NCI-H1092 treated with DMSO at 0.1 percent for 48 hours (cell line): ENCODE measurements around the gene RRP15.
"Not testable (repeated sequence)": the region's sequence is repeated elsewhere in the genome, so short reads cannot be mapped to it uniquely, and the experiment has no call there.

Source experiments
- DNase-seq: peaks from one replicate; lab custom pipeline; 2025; lab: John Stamatoyannopoulos, UW

Gene RRP15

DNA sequence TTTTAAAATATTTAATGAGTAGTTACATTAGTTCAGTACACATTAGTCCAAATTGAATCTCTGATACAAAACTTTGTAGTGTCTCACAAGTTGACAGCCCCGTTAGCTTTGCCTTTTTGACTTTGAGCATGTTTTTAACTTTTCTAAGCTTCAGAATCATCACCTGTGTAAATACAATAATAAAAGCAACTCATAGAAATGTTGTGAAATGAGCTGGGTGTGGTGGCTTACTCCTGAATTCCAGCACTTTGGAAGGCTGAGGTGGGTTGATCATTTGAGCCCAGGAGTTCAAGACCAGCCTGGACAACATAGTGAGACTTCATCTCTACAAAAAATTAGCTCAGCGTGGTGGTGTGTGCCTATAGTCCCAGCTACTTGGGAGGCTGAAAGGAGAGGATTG, 11.1 kb downstream of the RRP15 start:
- DNase-seq: no peak

DNA sequence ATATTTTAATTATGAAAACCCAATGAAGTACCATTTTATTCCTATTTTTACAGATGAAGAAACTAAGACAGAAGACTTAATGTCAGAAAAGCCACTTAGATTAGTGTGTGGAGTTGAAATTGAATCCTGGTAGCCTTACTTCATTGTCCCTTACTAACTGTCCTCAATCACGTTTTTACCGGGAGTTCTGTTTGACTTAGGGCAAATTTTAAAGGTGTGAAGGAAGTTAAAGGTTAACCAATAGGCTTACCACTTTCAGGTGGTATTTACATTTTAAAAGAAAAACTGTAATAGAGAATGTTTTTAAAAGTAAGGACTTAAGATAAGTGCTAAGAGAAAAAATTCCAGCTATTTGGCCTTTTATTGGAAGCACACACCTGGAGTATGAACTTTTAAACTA, 12.4 kb downstream of the RRP15 start:
- no peak for DNase-seq

DNA sequence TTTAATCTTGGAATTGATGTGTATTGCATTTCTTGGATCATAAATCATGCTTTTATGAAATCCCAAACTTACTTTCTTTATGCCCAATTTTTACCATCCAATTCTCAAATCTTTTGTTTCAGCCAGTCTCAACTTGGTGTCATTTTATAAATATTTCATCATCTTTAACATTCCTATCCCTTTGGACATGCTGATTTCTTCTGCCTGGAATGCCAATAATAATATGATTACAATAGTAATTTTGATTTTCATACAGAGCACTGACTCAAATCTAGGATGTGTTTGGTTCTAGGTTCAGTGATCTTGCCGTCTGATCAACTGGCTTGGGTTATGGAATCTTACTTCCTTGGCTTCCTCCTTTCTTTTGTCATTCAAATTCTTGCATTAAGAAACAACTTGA, 12.8 kb downstream of the RRP15 start:
- no peak for DNase-seq

DNA sequence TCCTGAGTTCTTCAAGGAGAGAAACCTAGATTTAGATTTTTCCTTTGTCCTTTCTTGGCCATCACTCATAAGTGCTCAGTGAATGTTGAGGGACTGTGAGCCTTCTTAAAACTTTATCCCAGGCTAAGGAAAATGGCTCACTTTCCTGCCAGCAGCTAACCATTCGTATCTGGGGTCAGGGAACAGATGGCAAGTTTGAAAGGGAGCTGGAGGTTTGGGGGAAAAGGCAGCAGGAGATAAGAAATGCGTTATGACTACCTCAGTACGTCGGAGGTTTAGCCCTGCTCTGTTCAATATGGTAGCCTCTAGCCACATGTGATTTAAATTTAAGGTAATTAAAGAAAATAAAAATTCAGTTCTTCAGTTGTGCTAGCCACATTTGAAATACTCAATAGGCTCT, 13.3 kb downstream of the RRP15 start:
- no peak for DNase-seq

DNA sequence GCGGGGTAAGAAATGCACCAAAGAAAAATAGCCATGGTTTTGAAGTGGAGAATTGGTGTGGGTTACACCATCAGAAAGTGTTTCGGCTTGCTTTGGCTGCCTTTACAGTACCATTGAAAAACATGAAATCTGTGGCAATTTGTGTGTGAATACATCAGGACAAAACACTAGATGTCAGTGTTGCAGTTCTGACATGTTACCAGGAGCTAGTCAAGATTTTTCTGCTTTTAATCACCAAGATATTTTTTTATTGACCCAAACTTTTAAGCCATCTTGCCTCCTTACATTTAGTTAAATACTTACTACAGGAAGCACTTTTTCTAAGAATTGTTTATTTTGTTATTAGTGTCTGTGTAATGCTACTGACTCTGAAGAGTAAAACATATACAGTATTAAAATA, 14.3 kb downstream of the RRP15 start:
- peak; percentile 36 for DNase-seq

DNA sequence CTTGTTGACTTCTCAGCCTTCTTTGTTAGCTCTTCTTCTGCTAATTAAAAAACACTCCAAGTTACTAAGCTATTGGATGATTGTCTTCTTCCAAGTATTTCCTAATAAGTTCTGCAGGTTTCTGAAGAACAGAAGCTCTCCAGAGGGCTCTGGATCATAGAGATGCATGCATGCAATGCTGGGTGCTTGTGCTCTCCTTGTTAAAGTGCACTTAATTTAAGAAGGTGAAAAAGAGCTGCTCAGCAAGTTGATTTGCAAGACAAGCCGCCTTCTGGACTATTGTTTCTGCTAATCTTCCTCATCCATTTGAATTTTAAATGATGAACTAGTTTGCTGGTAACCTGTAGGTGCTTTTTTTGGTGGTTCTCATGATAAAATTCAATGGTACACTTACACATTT, 16.1 kb downstream of the RRP15 start:
- DNase-seq: no peak

DNA sequence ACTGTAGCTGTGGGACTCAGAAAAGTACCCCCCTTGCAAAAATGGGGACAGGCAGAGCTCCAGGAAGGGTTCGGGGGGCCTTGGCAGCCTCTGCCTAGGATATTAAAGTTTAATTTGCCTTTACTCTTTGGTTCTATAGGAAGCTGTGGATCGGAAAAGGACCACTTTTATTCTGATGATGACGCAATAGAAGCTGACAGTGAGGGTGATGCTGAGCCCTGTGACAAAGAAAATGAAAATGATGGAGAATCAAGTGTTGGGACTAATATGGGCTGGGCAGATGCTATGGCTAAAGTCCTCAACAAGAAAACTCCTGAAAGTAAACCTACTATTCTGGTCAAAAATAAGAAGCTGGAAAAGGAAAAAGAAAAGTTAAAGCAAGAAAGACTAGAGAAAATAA, 17.1 kb downstream of the RRP15 start:
- DNase-seq: no peak

DNA sequence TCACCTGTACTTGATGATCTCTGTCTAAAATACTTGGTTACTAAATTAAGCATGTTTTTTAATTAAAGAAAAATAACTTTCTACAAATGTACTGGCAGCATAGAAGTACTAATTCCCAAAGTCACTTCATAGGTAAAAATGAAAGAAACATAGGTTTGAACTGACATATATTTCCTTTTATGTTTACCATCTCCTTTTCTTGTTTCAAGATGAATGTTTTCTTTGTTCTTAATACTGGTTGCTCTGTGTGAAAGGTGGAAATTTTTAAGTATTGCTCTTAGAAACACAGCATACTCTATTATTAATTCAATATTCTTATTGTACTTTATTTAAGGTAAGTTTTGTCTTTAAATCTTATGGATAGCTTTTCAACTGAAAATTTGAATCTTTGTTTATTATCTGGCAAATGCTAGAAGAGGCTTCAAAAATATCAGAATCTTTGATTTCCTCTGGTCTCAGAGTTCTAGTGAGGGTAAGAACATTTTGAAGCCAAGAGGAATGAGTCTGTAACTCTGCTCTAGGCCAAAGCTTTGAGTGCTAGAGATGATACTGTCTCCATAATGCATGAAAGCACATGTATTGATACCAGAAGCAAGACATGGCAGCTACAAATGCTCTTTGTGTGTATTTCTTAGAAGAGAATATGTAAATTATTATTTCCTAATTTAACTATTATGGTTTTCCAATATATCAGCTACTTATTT, 18.2 kb downstream of the RRP15 start:
- no peak for DNase-seq

DNA sequence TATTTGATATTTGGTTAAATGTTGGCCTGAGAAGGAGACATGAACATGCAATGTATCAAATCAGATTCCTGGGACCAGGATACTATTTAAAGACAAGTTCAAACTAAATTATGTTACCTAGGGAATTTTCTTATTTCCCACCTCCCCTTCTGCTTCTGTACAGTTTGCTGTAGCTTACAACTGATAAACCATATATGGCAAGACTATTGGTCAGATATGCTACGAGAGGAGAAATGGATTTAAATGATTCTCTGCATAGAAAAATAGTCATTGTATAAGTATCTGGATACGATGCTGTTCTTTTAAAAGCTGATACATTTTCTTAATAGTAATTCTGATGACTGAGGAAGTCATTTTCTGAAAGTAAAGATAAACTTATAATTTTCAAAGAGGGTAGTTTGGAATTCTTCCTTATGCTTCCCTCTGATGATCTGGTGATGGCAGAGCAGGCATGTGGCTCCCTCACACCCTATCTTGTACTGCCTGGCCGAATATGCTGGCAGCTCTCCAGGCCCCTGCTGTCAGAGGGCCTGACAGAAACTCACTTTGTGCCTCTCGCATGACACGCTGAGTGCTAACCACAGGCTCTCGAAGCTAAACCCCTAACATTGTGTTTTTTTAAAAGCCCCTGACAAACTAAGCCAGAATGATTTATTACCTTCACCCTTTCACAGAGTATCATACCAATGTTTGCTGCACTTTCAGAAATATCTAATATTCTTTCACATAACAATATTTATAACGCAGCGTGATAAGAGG, 19.4 kb downstream of the RRP15 start:
- peak; percentile 81 for DNase-seq

DNA sequence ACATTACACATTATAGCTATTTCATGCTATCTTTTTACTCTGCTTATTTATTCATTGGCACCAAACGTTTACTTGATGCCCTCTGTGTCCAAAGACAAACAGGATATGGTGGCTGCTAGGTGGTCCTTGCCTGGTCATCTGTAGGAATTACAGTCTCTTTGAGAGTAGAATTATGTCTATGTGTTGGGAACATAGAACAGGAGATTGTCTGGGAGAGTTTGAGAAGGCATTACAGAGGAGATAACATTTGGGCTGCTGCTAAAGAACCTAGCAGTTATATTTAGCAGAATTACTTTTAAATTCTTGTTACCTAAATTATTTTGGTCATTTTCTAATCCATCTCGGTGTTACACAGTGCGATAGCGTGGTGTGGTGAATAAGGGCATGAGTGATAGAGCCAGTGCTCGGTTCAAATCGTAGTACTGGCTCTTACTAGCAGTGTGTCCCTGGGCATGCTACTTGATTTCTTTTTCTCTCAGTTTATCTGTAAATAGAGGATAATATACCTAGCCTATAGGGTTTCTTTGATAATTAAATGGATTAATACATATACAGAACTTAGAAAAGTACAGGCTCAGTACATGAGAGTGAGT, 20.5 kb downstream of the RRP15 start:
- DNase-seq: no peak

DNA sequence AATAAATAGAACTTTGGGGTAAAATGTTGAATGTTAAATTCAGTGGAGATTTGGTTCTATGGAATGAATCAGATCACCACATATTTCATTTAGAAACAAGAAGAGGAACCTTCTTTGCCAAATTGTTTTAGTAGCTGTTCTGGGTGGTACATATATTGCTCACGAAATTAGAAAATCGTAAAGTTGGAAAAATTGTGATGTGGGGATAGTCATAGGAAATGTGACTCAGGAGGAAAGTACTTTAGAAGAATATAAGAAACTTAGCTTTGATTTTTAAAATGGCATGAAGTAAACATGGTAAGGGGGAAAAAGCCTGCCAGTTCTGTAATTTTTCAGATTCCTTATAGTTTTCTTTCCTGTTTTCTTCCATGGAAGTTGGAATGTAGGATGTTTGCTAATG, 27.4 kb downstream of the RRP15 start:
- DNase-seq: no peak

DNA sequence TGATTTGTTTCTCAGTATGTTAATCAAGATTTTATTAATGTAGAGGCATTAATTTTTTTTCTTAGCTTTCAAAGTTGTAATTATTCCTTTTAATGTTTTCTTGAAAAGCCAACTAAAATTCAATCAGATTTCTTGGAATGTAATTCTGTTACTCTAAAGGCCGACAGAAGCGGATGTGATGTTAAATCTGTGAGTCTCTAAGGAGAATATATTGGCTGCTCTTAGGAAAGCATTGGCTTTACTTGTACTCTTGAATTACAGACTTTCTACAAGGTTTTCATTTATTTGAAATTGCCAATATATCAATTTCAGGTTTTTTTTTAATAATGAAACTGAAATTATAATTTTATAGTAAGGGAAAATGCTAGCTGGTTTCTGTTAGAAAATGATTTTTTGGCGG, 29.2 kb downstream of the RRP15 start:
- DNase-seq: no peak

DNA sequence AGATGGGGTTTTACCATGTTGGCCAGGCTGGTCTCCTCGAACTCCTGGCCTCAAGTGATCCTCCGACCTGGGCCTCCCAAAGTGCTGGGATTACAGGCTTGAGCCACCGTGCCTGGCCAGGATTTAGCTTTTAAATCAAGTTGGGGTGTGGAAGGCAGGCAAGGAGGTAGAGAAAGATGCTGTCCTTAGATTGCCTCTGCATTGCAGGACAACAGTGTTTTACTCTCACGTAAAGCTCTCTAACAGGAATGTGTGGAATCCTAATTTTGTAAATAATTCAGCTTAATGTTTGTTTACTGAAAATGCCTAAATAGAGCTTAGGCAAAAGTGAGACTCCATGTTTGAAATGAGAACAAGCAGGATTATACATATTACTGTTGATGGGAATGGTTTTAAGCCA, 30.5 kb downstream of the RRP15 start:
- DNase-seq: no peak

DNA sequence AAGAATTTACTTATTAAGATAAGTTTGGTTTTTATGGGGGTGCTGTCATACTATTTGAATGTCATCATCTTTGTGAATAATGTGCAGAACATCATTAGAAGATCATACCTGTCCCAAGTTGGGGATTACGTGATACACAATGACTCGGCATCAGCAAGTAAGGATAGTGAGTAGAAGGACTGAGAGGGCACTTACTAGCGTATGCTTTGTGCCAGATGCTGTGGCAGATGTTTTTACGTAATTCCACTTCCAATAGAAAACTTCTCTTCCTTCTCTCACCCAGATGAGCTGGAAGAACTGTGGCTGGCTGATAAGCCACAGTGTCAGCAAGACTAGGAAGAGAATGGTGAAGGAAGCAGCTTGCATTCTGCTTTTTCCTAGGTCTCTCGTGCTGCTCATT, 32.0 kb downstream of the RRP15 start:
- no peak for DNase-seq

DNA sequence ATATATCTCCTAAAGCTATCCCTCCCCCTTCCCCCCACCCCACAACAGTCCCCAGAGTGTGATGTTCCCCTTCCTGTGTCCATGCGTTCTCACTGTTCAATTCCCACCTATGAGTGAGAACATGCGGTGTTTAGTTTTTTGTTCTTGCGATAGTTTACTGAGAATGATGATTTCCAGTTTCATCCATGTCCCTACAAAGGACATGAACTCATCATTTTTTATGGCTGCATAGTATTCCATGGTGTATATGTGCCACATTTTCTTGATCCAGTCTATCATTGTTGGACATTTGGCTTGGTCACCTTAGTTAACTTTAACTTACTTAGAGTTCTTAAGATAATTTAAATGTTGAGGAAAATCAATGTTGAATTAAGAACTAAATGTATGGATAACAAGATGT, 35.1 kb downstream of the RRP15 start:
- DNase-seq: not testable (repeated sequence)

DNA sequence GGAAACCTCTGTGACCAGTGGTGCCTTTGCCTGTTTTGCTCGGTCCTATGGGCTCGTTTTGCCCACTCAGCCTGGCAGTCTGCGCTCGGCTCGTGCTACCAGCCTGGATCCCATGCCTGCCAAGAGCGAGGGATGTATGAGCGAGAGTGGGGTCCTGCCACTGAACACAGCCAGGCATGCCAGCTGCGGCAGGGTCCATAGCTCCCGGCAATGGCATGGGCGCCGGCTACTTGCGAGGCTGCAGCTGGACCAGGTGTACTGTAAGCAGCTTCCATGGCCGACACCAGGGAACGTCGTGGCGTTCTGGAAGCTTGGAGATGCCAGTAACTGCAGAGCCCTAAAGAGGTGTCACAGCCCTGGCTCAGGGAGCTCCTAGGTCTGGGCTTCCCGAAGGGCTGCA, 37.7 kb downstream of the RRP15 start:
- DNase-seq: no peak

DNA sequence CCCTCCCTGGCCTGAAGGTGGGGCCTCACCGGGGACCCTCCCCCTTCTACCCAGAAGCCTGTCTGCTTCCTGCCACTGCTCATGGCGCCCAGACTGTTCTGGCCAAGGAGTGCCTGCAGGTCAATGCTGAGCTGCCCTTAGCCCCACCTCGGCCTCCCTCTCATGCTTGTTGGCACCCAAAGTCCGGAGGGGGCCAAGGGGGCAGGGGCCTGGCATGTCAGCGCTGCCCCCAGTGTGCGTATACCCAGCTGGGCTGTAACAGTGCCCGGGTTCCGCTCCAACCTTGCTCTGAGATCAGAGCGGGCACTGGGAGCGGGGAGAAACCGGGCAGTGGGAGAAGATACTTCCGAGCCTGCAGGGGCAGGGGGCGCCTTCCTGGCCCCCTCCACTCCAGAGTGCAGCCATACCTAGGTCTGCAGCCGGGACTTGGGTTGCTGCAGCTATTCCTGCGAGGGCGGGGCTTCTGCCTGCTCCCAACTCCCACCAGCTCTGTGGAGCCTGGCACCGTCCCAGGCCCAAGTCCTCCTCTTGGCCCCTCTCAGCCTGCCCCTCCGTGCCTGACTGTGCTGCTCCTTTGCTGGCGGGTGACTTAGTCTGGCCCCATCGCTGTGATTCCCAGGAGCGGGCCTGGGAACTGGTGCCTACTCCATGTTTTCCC, 38.6 kb downstream of the RRP15 start:
- no peak for DNase-seq

DNA sequence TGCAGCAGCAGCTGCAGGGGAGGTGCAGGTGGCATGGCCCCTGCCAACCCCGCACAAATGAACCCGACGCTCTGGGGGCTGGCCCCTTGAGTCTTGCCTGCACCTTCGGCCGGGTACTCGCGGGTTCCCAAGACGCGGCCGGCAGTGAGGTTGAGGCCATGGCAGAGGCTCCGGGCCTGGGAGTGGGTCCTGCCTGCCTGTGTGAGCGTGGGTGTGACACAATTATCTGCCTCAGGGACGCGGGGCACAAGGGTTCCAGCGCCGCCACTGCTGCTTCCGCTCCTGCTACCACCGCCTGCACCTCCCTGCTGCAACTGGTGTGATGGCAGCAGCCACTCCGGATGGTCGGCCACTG, 39.1 kb downstream of the RRP15 start:
- DNase-seq: no peak

DNA sequence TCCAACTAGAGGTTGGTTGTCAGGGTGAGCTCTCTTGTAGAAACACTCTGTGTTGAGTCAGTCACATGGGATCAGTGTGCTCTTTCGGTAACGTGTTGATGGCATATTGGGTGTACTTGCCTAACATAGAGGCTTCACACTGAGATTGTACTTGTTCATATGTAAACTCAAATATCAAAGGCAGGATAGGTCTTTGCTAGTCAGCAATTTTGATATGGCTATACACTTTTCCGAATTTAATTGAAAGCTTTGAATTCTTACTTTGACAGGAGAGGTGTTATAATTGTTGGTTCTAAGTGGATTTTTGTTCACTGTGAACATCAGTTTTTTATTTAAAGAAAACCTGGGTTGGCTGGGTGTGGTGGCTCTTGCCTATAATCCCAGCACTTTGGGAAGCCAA, 43.7 kb downstream of the RRP15 start:
- no peak for DNase-seq

DNA sequence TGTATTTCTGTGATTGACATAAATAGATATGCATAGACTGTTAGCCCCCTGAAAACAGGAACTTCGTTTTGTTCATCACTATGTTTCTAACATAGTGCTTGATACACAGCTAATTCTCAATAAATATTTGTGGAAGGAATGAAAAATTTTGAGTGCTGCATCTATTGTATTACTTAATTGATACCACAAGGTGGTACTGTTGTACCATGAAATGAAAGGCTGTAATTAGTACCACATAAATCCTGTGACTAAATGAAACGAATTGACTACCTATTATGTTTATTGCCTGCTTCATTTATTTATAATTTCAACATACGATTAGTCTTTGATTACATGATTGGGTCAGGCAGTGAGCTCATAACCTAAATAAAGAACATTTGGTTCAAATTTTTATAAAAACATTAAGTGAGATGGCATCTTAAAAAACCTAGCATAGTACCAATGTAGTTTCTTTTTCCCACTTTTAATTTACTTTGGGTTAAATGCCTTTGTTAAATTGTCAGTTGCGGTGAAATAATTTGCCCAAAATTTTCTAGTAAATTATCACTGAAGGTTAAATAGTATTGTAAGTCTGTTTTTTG, 45.0 kb downstream of the RRP15 start:
- DNase-seq: peak; percentile 51

DNA sequence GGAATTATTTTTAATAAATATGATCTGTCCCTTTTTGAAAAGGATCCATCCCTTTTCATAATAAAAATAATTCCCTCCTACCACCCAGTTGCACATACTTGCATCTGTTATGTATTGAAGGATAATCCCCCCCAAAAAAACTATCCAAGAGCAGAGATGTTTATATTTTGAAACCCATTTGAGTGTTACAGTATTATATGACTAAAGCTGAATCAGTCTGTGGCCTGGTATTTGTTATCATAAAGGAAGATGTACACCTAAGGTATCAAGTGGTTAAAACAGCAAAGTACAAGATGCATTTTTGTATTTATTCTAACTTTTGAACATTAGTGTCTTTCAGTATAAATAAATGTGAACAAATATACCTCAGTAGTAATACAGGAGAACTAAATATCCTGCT, 47.3 kb downstream of the RRP15 start:
- no peak for DNase-seq

DNA sequence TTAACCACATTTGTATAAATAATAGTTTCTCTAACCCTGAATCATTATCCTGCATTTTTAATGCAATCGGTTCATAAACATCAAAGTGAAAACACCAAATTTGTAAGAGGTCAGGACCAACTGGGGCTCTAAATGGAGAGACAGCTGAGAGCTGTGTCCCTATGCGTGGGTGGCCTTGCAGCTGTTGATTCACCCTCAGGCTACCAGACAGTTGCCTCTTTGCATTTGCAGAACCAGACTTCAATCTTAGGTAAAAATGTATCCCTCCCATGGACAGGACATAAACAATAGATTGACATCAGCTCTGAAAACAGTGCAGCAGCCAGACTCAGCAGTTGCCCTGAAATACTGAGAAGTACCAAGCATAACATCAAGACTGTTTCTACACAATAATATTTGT, 51.2 kb downstream of the RRP15 start:
- no peak for DNase-seq
